ENCODE data around the gene ITLN2.

DNA sequence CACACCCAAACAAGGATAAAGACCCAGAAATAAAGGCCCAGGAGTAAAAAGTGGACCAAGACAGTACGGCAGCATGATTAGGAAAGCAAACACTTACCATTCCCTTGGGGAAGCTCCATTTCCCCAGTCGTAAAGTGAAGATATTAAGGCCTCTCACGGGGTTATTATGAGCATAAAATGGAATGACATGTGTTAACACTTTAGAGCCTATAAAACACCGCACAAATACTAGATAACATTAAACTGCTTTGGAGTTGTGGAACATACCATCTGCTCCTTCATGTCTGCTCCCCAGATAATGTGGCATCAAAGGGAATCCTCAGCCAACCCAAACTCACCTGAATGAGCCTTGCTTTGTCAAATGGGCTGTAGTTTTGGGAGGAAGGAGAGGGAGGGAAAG is 8.9 kb upstream of the ITLN2 start:
- TF ChIP-seq, protein P1, sequence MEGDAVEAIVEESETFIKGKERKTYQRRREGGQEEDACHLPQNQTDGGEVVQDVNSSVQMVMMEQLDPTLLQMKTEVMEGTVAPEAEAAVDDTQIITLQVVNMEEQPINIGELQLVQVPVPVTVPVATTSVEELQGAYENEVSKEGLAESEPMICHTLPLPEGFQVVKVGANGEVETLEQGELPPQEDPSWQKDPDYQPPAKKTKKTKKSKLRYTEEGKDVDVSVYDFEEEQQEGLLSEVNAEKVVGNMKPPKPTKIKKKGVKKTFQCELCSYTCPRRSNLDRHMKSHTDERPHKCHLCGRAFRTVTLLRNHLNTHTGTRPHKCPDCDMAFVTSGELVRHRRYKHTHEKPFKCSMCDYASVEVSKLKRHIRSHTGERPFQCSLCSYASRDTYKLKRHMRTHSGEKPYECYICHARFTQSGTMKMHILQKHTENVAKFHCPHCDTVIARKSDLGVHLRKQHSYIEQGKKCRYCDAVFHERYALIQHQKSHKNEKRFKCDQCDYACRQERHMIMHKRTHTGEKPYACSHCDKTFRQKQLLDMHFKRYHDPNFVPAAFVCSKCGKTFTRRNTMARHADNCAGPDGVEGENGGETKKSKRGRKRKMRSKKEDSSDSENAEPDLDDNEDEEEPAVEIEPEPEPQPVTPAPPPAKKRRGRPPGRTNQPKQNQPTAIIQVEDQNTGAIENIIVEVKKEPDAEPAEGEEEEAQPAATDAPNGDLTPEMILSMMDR (IDR thresholded peaks at IDR 0.05) = no peak
- TF ChIP-seq POLR2A (IDR thresholded peaks at IDR 0.05) (no peak), POLR2AphosphoS5 (IDR thresholded peaks at IDR 0.05) (no peak)
